ENCODE results near the gene EPN1. TPM values are rescaled to one million over a fixed set of nuclear protein-coding genes. Genes with fewer than 3 reads are reported as not detected.

Gene EPN1
- polyA plus RNA-seq, 1 of the 3 experiments (the other 2 are of a cell fraction) = 134 TPM

DNA sequence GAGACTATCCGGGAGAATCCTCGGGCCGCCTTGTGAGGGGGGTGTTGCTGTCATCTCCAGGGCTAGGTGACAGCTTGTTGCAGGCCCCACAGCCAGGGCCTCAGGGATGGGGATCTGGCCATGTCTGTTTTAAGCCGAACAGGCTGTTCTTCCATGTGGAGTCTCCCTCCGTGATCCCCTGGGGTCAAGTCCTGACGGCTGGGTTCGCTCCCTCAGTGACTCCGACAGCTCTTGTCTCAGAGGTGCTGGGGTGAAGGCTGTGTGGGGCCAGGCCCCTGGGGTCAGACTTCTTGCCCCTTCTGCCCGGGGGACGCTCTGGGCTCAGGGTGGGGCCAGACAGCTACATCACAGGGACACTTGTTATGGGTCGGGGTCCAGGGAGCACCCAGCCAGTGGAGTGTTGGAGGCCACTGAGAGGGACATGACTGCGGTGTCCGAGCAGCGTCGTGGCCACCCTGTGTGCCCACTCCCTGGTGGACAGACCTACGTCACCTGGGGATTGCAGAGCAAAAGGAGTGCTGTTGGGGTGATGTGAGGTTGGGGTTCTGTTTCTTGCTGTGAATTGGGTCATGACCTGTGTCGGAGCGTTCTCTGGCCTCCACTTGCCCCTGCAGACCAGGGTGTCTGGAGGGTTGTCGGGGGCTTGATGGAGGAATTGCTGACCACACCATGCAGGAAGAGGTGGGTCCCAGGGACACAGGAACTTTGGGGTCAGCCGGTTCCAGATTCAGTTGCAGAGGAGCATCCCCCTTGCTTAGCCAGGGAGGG lies 21.5 kb downstream of the EPN1 start:
- Histone ChIP-seq H3K79me2 (ENCODE audit: insufficient read depth) (no peaks in the 10 kb centered on the region), H3K9me2 (no peaks in the 10 kb centered on the region), H3K36me3 (replicated peaks in 1 of 2; ENCODE audit: control insufficient read depth in 1 of 2, insufficient read depth in 2 of 2, low read length in 1 of 2) (peaks cover 0 to 61% of the 10 kb centered on the region in 2 experiments), H3K4me1 (ENCODE audit: control insufficient read depth in 1 of 2, insufficient read depth in 2 of 2, low read depth in 1 of 2, low read length in 1 of 2) (no peaks in the 10 kb centered on the region; a peak in 1 of 4 replicates), H3K4me2 (no peak overlapping the region), H3F3A (replicated peaks; ENCODE audit: insufficient read depth) (no peaks in the 10 kb centered on the region), H3K9me3 (no peaks in the 10 kb centered on the region), H3K9ac (no peak overlapping the region), H3K27ac (ENCODE audit: low read depth in 2 of 2, low read length in 1 of 2) (no peak overlapping the region), H2AFZ (ENCODE audit: low read depth) (no peak overlapping the region), H4K20me1 (ENCODE audit: insufficient read depth) (no peaks in the 10 kb centered on the region), H3K4me3 (ENCODE audit: low read depth in 2 of 2, low read length in 1 of 2) (no peak overlapping the region), H3K27me3 (ENCODE audit: insufficient read depth) (no peaks in the 10 kb centered on the region)
- no peak for DNase-seq
- ChIA-PET POLR2A (no interaction called here), CTCF (interaction anchor here (1.2 kb wide), 1 partner anchor 8 kb away, joined by 3 read pairs; no protein-coding TSS in a partner anchor)
- TF ChIP-seq YY1 (IDR thresholded peaks at IDR 0.05; ENCODE audit: low read depth) (no peak), MEF2A (IDR thresholded peaks at IDR 0.05; ENCODE audit: borderline replicate concordance, low read depth) (no peak), FOXJ3 (CRISPR knock-in tag; IDR thresholded peaks at IDR 0.05) (no peak), ELF1 (IDR thresholded peaks at IDR 0.05) (no peak), TEAD4 (IDR thresholded peaks at IDR 0.05; ENCODE audit: borderline replicate concordance, insufficient read depth) (no peak), SIN3A (IDR thresholded peaks at IDR 0.05; ENCODE audit: borderline replicate concordance, low read depth, low read length) (no peak)
- TF ChIP-seq, protein P1, sequence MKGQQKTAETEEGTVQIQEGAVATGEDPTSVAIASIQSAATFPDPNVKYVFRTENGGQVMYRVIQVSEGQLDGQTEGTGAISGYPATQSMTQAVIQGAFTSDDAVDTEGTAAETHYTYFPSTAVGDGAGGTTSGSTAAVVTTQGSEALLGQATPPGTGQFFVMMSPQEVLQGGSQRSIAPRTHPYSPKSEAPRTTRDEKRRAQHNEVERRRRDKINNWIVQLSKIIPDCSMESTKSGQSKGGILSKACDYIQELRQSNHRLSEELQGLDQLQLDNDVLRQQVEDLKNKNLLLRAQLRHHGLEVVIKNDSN (IDR thresholded peaks at IDR 0.05; ENCODE audit: borderline replicate concordance, low read depth) = no peak
- 99% methylated on average over 14 of the region's 20 CpGs for WGBS (ENCODE audit: low lambda C conversion rate)

GRCh38 chr19:55697069-55697440 lies 22.0 kb downstream of the EPN1 start:
- Histone ChIP-seq H3K9me3 (no peaks in the 10 kb centered on the region), H3K27me3 (ENCODE audit: insufficient read depth) (no peaks in the 10 kb centered on the region), H3K36me3 (replicated peaks in 1 of 2; ENCODE audit: control insufficient read depth in 1 of 2, insufficient read depth in 2 of 2, low read length in 1 of 2) (peaks cover 0 to 57% of the 10 kb centered on the region in 2 experiments), H4K20me1 (ENCODE audit: insufficient read depth) (no peaks in the 10 kb centered on the region), H3K27ac (ENCODE audit: low read depth in 2 of 2, low read length in 1 of 2) (no peak overlapping the region), H3K4me2 (no peak overlapping the region), H3K9me2 (no peaks in the 10 kb centered on the region), H3K4me1 (ENCODE audit: control insufficient read depth in 1 of 2, insufficient read depth in 2 of 2, low read depth in 1 of 2, low read length in 1 of 2) (no peaks in the 10 kb centered on the region; a peak in 1 of 4 replicates), H3K9ac (no peak overlapping the region), H2AFZ (ENCODE audit: low read depth) (no peak overlapping the region), H3K79me2 (ENCODE audit: insufficient read depth) (no peaks in the 10 kb centered on the region), H3F3A (replicated peaks; ENCODE audit: insufficient read depth) (no peaks in the 10 kb centered on the region), H3K4me3 (ENCODE audit: low read depth in 2 of 2, low read length in 1 of 2) (no peak overlapping the region)
- no peak for TF ChIP-seq YY1 (IDR thresholded peaks at IDR 0.05; ENCODE audit: low read depth)
- TF ChIP-seq FOSL2 (IDR thresholded peaks at IDR 0.05; ENCODE audit: borderline replicate concordance, low read depth) = no peak
- TF ChIP-seq ZBTB33 (IDR thresholded peaks at IDR 0.05; ENCODE audit: borderline replicate concordance, low read depth) = no peak
- no peak for TF ChIP-seq TAF1 (IDR thresholded peaks at IDR 0.05; ENCODE audit: borderline replicate concordance, low read depth, low read length)
- TF ChIP-seq NRF1 (IDR thresholded peaks at IDR 0.05; ENCODE audit: low read depth, low read length) = no peak
- TF ChIP-seq EZH2phosphoT487 (IDR thresholded peaks at IDR 0.05; ENCODE audit: borderline replicate concordance, low read depth) = no peak
- no peak for TF ChIP-seq REST (IDR thresholded peaks at IDR 0.05; ENCODE audit: low read depth, low read length)
- TF ChIP-seq, protein P1 (IDR thresholded peaks at IDR 0.05; ENCODE audit: borderline replicate concordance, low read depth) = no peak
- TF ChIP-seq ELF1 (IDR thresholded peaks at IDR 0.05) = no peak
- no peak for TF ChIP-seq GATA2 (CRISPR knock-in tag; IDR thresholded peaks at IDR 0.05)
- no peak for DNase-seq
- WGBS (ENCODE audit: low lambda C conversion rate) = 93% methylated on average over 5 of the region's 12 CpGs
- ChIA-PET POLR2A (no interaction called here), CTCF (no interaction called here)

Measured in SK-N-SH (cell line).